NT2/D1 (cell line): ENCODE measurements around the gene DNAJC4.

Experiments used
- SUZ12 ChIP-seq: IDR thresholded peaks from 2 replicates; pipeline ENCODE4 v1.6.1; 2011; ENCODE audit not compliant: insufficient read length, insufficient read depth; ENCODE audit errors: extremely low read depth
- YY1 ChIP-seq: IDR thresholded peaks from 2 replicates; pipeline ENCODE4 v1.6.1; 2011; ENCODE audit not compliant: insufficient read length, insufficient read depth

DNA sequence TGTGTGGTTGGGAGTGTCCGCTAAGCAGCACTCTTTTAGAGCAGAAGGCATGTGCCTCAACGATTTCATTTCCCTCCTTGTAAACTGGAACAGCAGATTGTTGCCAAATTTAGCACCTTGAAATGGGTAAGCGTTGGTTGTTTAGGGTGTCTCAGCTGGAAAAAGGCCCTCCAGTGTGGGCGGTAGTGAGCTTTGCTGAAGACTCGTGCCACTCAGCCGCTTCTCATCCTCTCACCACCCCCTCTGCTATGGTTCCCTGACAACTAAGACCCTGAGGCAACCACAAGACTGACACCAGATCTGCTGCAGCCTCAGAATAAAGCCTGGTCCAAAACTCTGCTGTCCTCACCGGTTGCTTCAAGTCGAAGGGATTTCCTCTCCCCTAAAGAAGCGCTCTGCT lies 33.7 kb upstream of the DNAJC4 start:
- TF ChIP-seq YY1 (no peak), SUZ12 (no peak)
